Muscle layer of colon (tissue), 2 donors: ENCODE data around the gene ASCC3.
A peak's percentile ranks its signal among the peaks of the same experiment; 100 is the strongest.

Experiments used
- H3K27ac ChIP-seq: one replicate; pipeline ENCODE4 v1.7.0; 2013; ENCODE audit warnings: low read depth, mild to moderate bottlenecking, low read length, moderate library complexity
- H3K27me3 ChIP-seq, 2 donors: one replicate each; pipeline ENCODE4 v1.7.0; 2013; ENCODE audit warnings: low read length in 2 of 2, mild to moderate bottlenecking in 2 of 2; ENCODE audit not compliant: insufficient read depth in 2 of 2, control insufficient read depth in 1 of 2
- H3K36me3 ChIP-seq: one replicate; pipeline ENCODE4 v1.7.0; 2013; ENCODE audit warnings: mild to moderate bottlenecking, low read length; ENCODE audit not compliant: insufficient read depth
- H3K4me1 ChIP-seq: one replicate; pipeline ENCODE4 v1.7.0; 2013; ENCODE audit warnings: mild to moderate bottlenecking, low read length; ENCODE audit not compliant: insufficient read depth
- H3K4me3 ChIP-seq, 2 donors: one replicate each; pipeline ENCODE4 v1.7.0; 2013; ENCODE audit warnings: low read length in 2 of 2, low read depth in 1 of 2, mild to moderate bottlenecking in 1 of 2, moderate library complexity in 1 of 2
- H3K9ac ChIP-seq: one replicate; pipeline ENCODE4 v1.7.0; 2013; ENCODE audit warnings: low read length
- H3K9me3 ChIP-seq: one replicate; pipeline ENCODE4 v1.7.0; 2013; ENCODE audit warnings: mild to moderate bottlenecking, low read length
- donor health status: abdominal sarcoma.
- donor health status: Adenocarcinoma of cecum.

ASCC3 gene

DNA sequence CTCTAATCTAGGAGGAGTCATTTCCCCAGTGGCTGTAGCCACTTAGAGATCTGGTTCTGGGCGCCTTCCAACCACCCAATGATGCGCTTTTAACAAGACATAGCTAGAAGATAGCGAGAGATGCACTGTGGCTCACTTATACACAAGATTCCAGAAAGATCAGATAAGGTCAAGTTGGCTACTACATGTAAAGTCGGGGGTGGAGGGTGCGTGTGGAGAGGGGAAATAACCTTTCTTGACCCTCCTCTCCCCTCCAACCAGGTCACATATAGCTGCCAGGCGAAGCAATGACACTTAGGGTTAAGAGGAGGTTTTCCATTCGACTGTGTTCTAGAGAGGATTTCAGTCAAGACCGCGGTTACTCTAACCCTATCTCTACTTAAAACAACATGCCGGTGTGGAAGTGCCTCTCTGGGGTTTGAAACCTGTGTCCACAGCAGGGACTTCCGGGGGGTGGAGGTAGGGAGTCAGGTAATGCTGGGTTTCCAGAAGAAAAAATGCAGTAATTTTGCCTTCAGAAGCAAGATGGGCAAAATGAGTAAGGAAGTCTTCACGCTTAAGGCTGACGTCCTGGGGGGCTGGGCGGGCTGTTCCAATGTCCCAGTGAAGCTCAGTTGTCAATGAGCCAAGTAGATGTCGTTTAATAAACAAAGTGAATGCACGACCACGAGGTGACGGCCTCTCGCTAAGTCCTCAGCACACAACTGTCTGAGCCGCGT, 414.6 kb downstream of the ASCC3 start:
- Histone ChIP-seq H3K4me3 (no peak overlapping the region), H3K4me1 (peaks cover 11% of the 10 kb centered on the region), H3K27me3 (peaks cover 80 to 89% of the 10 kb centered on the region in 2 donors), H3K36me3 (no peaks in the 10 kb centered on the region), H3K27ac (no peak overlapping the region), H3K9ac (no peak overlapping the region), H3K9me3 (peaks cover 7% of the 10 kb centered on the region)

DNA sequence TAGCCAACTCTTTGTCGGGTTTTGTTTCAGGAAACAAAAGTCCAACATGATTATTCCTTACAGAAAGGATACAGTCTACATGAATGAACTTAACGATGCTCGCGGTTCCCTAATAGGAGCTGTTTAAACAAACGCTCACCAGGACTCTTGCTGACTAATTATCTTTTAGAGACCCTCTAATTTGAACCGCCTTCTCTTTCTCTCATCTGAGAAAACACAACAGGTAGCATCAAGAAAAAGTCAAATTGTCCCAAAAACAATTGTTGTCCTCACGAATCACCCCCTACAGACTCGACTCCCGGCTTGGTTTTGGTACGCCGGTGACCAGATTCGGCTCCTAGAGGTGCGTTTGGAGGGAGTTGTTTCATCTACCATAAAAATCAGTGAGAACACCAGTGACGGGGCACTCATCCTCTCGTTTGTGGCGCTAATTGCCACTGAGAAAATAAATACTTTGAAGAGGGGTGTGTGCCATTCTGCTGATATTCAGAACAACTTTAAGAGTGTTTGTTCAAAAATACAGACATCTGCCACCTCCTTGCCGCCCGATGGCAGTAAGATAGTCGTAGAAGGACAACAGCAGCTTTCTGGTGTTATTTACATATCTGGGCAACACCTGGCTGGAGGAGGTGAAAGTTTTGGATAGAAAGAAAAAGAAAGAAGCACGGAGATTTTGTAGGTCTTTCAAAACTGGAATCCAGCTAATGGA, 415.3 kb downstream of the ASCC3 start:
- no peak overlapping the region for H3K4me3 ChIP-seq
- peaks cover 11% of the 10 kb centered on the region for H3K4me1 ChIP-seq
- H3K27me3 ChIP-seq, result peaks cover 87 to 96% of the 10 kb centered on the region in 2 donors
- H3K9me3 ChIP-seq, result peaks cover 7% of the 10 kb centered on the region
- H3K27ac ChIP-seq, result no peak overlapping the region
- H3K9ac ChIP-seq, result no peak overlapping the region
- no peaks in the 10 kb centered on the region for H3K36me3 ChIP-seq

DNA sequence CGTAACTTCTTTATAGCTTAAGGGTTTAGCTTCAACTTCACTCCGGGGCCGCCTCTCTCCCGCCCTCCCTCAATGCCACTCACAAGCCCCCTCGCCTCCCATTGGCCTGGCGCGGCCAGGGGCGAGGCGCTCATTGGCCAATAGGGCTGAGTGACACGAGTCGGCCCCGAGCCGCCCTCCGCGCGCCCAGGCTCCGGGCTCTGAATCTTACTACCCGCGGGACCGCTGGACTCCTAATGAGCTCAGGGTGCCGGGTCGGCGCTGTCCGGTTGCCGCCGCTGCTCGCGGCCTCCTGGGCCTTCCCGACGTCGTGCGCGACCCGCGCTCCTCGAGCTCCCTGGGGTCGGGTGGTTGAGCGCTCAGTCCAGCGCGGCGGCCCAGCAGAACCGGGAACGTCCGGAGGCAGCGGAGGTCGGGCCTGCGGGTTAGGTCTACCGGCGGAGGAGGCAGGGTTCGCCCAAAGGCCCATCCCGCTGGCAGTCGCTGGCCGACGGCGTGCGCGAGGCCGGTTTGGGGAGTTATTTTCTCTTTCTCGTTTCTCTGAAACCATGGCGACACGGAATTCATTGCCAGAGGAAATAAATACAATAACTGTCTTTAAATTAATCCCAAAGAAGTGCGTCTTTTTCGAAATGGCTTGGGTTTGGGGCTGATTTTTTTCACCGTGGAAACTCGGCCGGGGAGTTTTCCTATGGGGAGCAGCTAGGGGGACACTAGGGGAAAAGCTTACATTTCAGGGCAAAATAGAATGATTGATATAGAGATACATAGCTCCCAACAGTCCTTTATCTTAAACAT, 416.0 kb downstream of the ASCC3 start, which contains the start of gene SIM1:
SIM1 (minus strand) TSS at position 19 of the 798 bp plus-strand sequence. CDS start 1,453 bp downstream, outside the sequence.
- Histone ChIP-seq H3K4me1 (peaks cover 11% of the 10 kb centered on the region), H3K4me3 (peak within 1 kb of the TSS; percentile 16 to 18), H3K27ac (no peak within 1 kb of the TSS), H3K27me3 (peaks cover 94 to 100% of the 10 kb centered on the region in 2 donors), H3K9ac (no peak within 1 kb of the TSS), H3K36me3 (no peaks in the 10 kb centered on the region), H3K9me3 (peaks cover 7% of the 10 kb centered on the region)

DNA sequence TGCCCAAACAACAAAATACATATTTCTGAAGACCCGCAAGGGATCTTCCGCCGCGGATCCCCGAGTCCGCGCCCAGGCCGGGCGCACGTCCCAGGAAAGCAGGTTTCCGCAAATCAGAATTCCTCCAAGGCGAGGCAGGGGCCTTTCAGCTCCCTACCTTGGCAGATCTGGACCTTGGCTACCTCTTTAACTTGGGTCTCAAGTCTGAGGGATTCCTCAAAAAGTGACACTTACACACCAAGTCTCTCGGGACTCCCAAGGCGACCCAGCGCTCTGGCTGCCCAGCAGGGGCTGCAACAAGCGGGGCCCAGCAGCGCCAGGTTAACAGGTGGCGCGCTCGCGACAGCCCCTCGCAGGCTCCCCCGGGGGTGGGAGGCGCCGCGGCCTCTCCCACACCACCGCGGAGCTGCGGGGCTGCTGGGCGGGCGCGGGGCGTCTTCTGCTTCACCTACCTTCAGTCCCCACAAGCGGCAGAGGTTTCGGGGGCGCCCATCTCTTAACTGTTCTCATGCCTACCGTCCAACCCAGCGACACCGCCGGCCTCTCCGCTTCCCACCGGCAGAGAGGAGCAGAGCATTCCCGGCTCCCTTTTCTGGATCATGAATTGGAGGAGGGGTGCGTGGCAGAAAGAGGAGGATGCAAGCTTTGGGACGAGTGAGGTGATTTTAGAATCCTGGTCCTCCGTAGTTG, 416.8 kb downstream of the ASCC3 start:
- H3K4me1 ChIP-seq, result peaks cover 11% of the 10 kb centered on the region
- H3K36me3 ChIP-seq, result no peaks in the 10 kb centered on the region
- no peak overlapping the region for H3K4me3 ChIP-seq
- peaks cover 95 to 100% of the 10 kb centered on the region in 2 donors for H3K27me3 ChIP-seq
- H3K27ac ChIP-seq, result no peak overlapping the region
- H3K9ac ChIP-seq, result no peak overlapping the region
- peaks cover 7% of the 10 kb centered on the region for H3K9me3 ChIP-seq

DNA sequence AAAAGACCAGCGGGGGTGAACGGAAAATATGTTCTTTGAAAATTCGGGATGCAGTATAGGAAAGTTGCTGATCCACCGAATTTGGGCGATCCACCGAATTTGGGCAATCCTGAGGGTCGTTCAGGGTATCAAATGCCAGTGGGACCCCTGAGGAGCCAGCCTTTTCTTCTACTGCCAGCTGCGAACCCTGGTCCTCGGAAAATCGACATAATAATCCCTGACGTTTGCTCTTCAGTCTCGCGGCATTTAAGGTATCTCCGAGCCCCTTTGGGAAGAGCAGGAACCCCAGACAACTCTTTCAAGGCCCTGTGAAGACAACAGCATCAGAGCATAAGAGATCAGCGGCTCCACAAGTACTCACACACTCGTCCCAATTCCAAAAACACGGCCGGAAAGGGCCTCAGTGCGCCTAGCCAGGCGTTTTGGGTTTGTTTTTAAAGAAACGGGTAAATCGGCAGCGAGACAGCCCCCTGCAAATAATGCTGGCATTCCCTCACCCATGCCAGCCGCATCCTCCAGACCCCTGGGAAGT, 417.4 kb downstream of the ASCC3 start:
- Histone ChIP-seq H3K36me3 (no peaks in the 10 kb centered on the region), H3K9ac (no peak overlapping the region), H3K27me3 (peaks cover 97 to 100% of the 10 kb centered on the region in 2 donors), H3K9me3 (peaks cover 7% of the 10 kb centered on the region), H3K4me3 (no peak overlapping the region), H3K27ac (no peak overlapping the region), H3K4me1 (peaks cover 11% of the 10 kb centered on the region)

DNA sequence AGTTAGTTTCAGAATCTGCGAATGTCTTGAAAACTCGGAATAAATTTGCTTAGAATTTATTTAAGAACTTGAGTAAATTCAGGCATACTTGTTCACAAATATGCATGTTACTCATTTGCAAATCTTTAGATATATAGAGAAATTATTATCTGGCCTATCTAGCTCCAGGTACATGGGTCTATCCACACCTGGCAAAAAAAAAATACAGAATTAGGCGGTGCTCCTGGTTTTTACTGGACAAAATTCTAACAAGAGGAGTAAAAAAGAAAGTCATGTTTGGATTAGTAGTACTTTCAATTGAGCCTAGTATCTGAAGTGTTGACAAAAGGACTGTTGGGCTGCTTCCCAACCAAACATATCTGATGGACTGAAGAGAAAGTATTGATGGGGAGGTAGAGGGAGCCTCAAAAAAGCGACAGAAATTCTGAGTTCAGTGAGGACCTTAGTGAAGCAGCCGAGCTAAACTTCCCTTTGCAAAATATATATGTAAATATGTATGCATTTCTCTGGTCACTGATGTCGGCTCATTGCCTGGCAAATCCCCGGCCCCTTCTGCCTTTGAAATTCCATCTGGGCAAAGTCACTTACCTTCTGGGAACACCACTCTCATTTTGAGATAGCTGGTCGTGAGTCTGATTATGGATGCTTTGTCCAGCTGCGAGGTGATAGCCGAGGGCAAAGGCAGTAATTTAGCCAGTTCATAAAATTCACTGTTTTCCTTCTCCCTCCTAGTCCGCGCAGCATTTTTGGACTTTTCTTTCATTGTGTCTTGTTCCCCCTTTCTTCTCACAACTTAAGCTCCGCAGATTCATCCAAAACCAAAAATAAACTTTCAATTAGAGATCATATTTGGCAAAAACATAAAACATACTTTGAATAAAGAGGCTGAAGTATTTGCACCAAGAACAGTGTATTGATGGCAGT, 418.2 kb downstream of the ASCC3 start:
- Histone ChIP-seq H3K27ac (no peak overlapping the region), H3K36me3 (no peaks in the 10 kb centered on the region), H3K9ac (no peak overlapping the region), H3K9me3 (peaks cover 7% of the 10 kb centered on the region), H3K4me3 (no peak overlapping the region), H3K4me1 (peaks cover 11% of the 10 kb centered on the region), H3K27me3 (peaks cover 97 to 100% of the 10 kb centered on the region in 2 donors)

DNA sequence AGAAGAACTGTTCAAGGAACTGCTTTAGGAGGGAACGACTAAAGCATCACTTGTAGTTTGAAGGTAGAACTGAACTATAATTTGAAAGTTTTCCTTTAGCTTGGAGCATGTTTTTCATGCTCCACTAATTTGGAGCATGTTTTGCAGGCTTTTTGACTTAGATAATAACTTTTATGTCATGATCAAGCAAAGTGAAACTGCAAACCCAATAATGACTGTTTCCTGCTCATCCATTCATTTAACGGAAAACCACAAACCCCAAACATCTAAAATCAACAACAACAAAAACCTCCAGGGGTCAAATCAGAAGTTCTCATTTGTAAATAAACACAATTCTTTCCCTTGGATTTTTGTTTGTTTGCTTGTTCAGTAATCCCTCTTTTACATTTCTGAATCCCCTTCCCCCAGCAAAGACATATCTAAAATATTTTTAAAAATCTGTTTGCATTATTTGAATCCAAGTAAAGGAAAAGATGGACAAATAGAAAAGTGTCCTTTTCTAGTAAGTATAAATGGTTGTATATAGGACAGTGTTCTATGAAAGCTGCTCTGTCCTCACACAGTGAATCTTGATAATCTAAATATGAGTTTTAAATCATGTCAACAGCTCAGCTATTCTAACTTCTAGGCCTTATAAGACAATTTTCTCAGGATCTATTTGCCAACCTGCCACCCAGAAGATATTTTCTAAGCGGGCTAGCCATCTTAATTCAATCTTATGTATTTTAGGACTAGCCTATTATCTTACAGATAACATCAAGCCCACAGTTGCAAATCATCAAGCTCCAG, 419.0 kb downstream of the ASCC3 start:
- Histone ChIP-seq H3K27me3 (peaks cover 95 to 100% of the 10 kb centered on the region in 2 donors), H3K9me3 (peaks cover 7% of the 10 kb centered on the region), H3K27ac (no peak overlapping the region), H3K36me3 (no peaks in the 10 kb centered on the region), H3K4me1 (peaks cover 11% of the 10 kb centered on the region), H3K4me3 (no peak overlapping the region), H3K9ac (no peak overlapping the region)

DNA sequence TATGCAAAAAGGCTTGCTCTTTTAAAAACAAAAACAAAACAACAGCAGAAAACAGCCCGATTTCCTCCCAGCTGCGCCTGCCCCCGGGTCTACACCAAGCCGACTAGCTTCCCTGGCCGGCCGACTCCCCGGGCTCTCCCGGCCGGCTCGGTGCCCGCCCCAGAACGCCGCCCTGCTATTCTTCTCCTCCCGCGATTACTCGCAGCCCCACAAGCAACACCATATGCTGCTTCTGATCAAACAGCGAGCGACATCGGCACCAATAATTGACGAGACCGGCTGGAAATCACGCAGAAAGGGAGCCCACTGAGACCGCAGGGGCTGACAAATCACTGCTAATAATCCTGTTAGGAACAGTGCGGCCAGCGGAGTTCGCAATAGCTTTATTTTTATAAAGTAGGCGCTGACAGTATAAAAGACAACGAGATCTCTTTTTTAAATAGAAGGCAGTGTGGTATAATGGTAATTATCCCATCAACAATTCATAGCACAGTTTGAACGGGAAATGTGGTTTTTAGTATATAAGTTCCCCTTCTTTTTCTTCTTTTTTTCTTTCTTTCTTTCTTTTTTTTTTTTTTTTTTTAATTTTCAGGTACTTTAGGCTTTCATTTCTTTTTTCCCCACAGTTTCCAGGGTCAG, 419.7 kb downstream of the ASCC3 start:
- Histone ChIP-seq H3K36me3 (no peaks in the 10 kb centered on the region), H3K9ac (no peak overlapping the region), H3K27ac (no peak overlapping the region), H3K9me3 (peaks cover 7% of the 10 kb centered on the region), H3K4me1 (peaks cover 11% of the 10 kb centered on the region), H3K4me3 (no peak overlapping the region), H3K27me3 (peaks cover 95 to 100% of the 10 kb centered on the region in 2 donors)

DNA sequence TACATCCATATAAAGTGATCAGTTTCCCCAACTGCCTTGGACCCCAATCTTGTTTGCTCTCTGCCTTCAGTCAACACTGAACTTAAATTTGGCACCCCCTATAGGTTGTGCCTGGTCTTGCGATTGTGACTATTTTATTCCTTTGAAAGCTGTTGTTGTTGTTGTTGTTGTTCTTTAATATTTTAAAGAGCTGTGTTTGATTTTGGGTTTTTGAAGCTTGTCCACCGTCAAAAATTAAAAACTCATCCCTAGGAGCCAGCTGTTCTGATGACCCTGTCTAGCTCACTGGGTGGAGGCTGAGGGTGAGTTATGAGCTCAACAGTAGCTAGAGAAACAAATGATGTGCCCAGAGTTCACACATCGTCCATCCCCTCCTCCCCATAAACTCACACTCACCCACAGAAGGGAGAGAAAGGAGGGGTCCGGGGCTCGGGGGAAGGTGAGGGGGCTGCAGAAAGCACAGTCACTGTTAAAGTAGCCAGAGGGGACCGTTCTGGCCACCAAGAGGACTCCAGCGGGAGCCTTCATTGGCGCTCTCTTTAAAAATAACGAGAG, 420.4 kb downstream of the ASCC3 start:
- peaks cover 8% of the 10 kb centered on the region for H3K9me3 ChIP-seq
- H3K36me3 ChIP-seq, result no peaks in the 10 kb centered on the region
- H3K27ac ChIP-seq, result no peak overlapping the region
- no peak overlapping the region for H3K9ac ChIP-seq
- H3K4me3 ChIP-seq, result no peak overlapping the region
- H3K4me1 ChIP-seq, result peaks cover 14% of the 10 kb centered on the region
- H3K27me3 ChIP-seq, result peaks cover 95 to 100% of the 10 kb centered on the region in 2 donors
